Activated T-cell treated with anti-CD3 and anti-CD28 coated beads, Interleukin-2, amount 50 U/mL, for 72 hours (primary cell): ENCODE results near the gene MAF. TPM values are rescaled to one million over a fixed set of nuclear protein-coding genes. Genes with fewer than 3 reads are reported as not detected.

Source experiments
- ATAC-seq, 2 donors: fragments of 150-1000 bp; cut with Tn5 transposase; replicated peaks in 1 of 2; 2 replicates each; pipeline ENCODE4 v1.10.0; 2021; ENCODE audit warnings: moderate library complexity in 2 of 2, mild to moderate bottlenecking in 1 of 2
- DNase-seq, 2 donors: peaks; one replicate each; pipeline ENCODE4 v3.0.0; 2021 to 2022; ENCODE audit warnings: mixed read lengths in 1 of 2
- H3K27ac Mint-ChIP-seq: one replicate; pipeline ENCODE4 v1.8.0; 2022; ENCODE audit warnings: mild to moderate bottlenecking, moderate library complexity, mixed read lengths
- H3K27me3 Mint-ChIP-seq: one replicate; pipeline ENCODE4 v1.8.0; 2022; ENCODE audit warnings: low read depth, mixed read lengths
- H3K36me3 Mint-ChIP-seq, 2 donors: one replicate each; pipeline ENCODE4 v1.8.0; 2022; ENCODE audit warnings: mixed read lengths in 2 of 2, mild to moderate bottlenecking in 1 of 2; ENCODE audit not compliant: insufficient read depth in 2 of 2
- H3K4me1 Mint-ChIP-seq: one replicate; pipeline ENCODE4 v1.8.0; 2022; ENCODE audit warnings: low read depth, mixed read lengths
- H3K4me3 Mint-ChIP-seq, 2 donors: one replicate each; pipeline ENCODE4 v1.8.0; 2022; ENCODE audit warnings: mild to moderate bottlenecking in 2 of 2, mixed read lengths in 2 of 2, moderate library complexity in 2 of 2
- H3K9me3 Mint-ChIP-seq, 2 donors: one replicate each; pipeline ENCODE4 v1.8.0; 2022; ENCODE audit warnings: mixed read lengths in 2 of 2
- total RNA-seq, 2 donors: library from RNA; stranded (reverse); gene quantifications; one replicate each; pipeline ENCODE4 v1.2.3, GENCODE V29; 2022

The MAF gene
- 100 to 1,000 TPM in 1 of 2 donors, 10 to 100 TPM in 1; 46.7 to 208 TPM for total RNA-seq

- peak within 1 kb of the TSS; percentile 95 to 97 for H3K4me3 Mint-ChIP-seq
- H3K27me3 Mint-ChIP-seq: peaks cover 39% of the 10 kb centered on the region
- ATAC-seq: peak; percentile 78 to 79
- peak within 1 kb of the TSS; percentile 98 for H3K27ac Mint-ChIP-seq
- peak; percentile 84 to 88 for DNase-seq
- H3K36me3 Mint-ChIP-seq: peaks cover 7 to 29% of the 10 kb centered on the region in 2 donors
- no peaks in the 10 kb centered on the region for H3K9me3 Mint-ChIP-seq
- peaks cover 46% of the 10 kb centered on the region for H3K4me1 Mint-ChIP-seq
Measured at GRCh38 chr16:79600638-79601091, at the start of gene MAF. Gene MAF (minus strand): TSS chr16:79600737. CDS start chr16:79599902, 835 bp downstream.

- no peaks in the 10 kb centered on the region for H3K27me3 Mint-ChIP-seq
- ATAC-seq: no peak
- no peak overlapping the region for H3K27ac Mint-ChIP-seq
Measured at GRCh38 chr16:79648826-79649225, 48.3 kb upstream of the MAF start.

GRCh38 chr16:79647586-79647985, 47.0 kb upstream of the MAF start:
- Mint-ChIP-seq H3K36me3 (no peaks in the 10 kb centered on the region), H3K27ac (no peak overlapping the region), H3K4me3 (no peak overlapping the region), H3K27me3 (no peaks in the 10 kb centered on the region), H3K9me3 (peaks cover 0 to 2% of the 10 kb centered on the region in 2 donors), H3K4me1 (no peaks in the 10 kb centered on the region)
- no peak for DNase-seq
- no peak for ATAC-seq

More at GRCh38 chr16:79648826-79649225, 48.3 kb upstream of the MAF start:
- Mint-ChIP-seq H3K4me3 (no peak overlapping the region), H3K4me1 (no peaks in the 10 kb centered on the region), H3K36me3 (no peaks in the 10 kb centered on the region), H3K9me3 (peaks cover 0 to 1% of the 10 kb centered on the region in 2 donors)
- DNase-seq: no peak

GRCh38 chr16:79645701-79646100, 45.2 kb upstream of the MAF start:
- Mint-ChIP-seq H3K36me3 (no peaks in the 10 kb centered on the region), H3K4me1 (peaks cover 9% of the 10 kb centered on the region), H3K9me3 (peaks cover 0 to 1% of the 10 kb centered on the region in 2 donors), H3K27ac (no peak overlapping the region), H3K27me3 (no peaks in the 10 kb centered on the region), H3K4me3 (no peak overlapping the region)
- DNase-seq (no peak), ATAC-seq (no peak)

- peaks cover 0 to 1% of the 10 kb centered on the region in 2 donors for H3K9me3 Mint-ChIP-seq
- no peak overlapping the region for H3K4me3 Mint-ChIP-seq
- peaks cover 13% of the 10 kb centered on the region for H3K4me1 Mint-ChIP-seq
- no peak for DNase-seq
- no peaks in the 10 kb centered on the region for H3K36me3 Mint-ChIP-seq
- H3K27ac Mint-ChIP-seq: no peak overlapping the region
- no peaks in the 10 kb centered on the region for H3K27me3 Mint-ChIP-seq
- ATAC-seq: no peak
Measured at GRCh38 chr16:79644971-79645667, 44.6 kb upstream of the MAF start.

GRCh38 chr16:79642652-79643051, 42.1 kb upstream of the MAF start:
- ATAC-seq: no peak
- Mint-ChIP-seq H3K27ac (no peak overlapping the region), H3K27me3 (peaks cover 6% of the 10 kb centered on the region), H3K36me3 (peaks cover 0 to 1% of the 10 kb centered on the region in 2 donors), H3K9me3 (peaks cover 0 to 1% of the 10 kb centered on the region in 2 donors), H3K4me1 (peaks cover 21% of the 10 kb centered on the region), H3K4me3 (no peak overlapping the region)
- no peak for DNase-seq

- Mint-ChIP-seq H3K4me1 (peaks cover 21% of the 10 kb centered on the region), H3K36me3 (peaks cover 0 to 1% of the 10 kb centered on the region in 2 donors), H3K9me3 (peaks cover 0 to 1% of the 10 kb centered on the region in 2 donors), H3K4me3 (peak overlapping the region; percentile 11 to 25), H3K27ac (no peak overlapping the region), H3K27me3 (peaks cover 6% of the 10 kb centered on the region)
- DNase-seq (no peak), ATAC-seq (peak in 1 of 2 donors; percentile 3)
Measured at GRCh38 chr16:79640513-79641360, 40.2 kb upstream of the MAF start.

- peak; percentile 77 to 85 for ATAC-seq
- Mint-ChIP-seq H3K9me3 (peaks cover 0 to 1% of the 10 kb centered on the region in 2 donors), H3K4me1 (peaks cover 21% of the 10 kb centered on the region), H3K27me3 (peaks cover 6% of the 10 kb centered on the region), H3K4me3 (peak overlapping the region; percentile 9 to 69), H3K27ac (no peak overlapping the region), H3K36me3 (peaks cover 0 to 1% of the 10 kb centered on the region in 2 donors)
- peak; percentile 20 to 21 for DNase-seq
Measured at GRCh38 chr16:79639576-79640311, 39.2 kb upstream of the MAF start.

GRCh38 chr16:79638386-79638785, 37.8 kb upstream of the MAF start:
- H3K4me1 Mint-ChIP-seq: peaks cover 21% of the 10 kb centered on the region
- peak; percentile 31 to 69 for ATAC-seq
- H3K4me3 Mint-ChIP-seq: peak overlapping the region in 1 of 2 donors; percentile 24
- no peak overlapping the region for H3K27ac Mint-ChIP-seq
- H3K27me3 Mint-ChIP-seq: peaks cover 6% of the 10 kb centered on the region
- no peak for DNase-seq
- peaks cover 0 to 1% of the 10 kb centered on the region in 2 donors for H3K36me3 Mint-ChIP-seq
- no peaks in the 10 kb centered on the region for H3K9me3 Mint-ChIP-seq

- Mint-ChIP-seq H3K27me3 (peaks cover 9% of the 10 kb centered on the region), H3K9me3 (no peaks in the 10 kb centered on the region), H3K36me3 (peaks cover 0 to 1% of the 10 kb centered on the region in 2 donors), H3K4me3 (no peak overlapping the region), H3K27ac (no peak overlapping the region), H3K4me1 (peaks cover 19% of the 10 kb centered on the region)
- no peak for ATAC-seq
- DNase-seq: no peak
Measured at GRCh38 chr16:79635488-79635887, 35.0 kb upstream of the MAF start.

- no peak for ATAC-seq
- Mint-ChIP-seq H3K4me1 (peaks cover 8% of the 10 kb centered on the region), H3K9me3 (peaks cover 2 to 3% of the 10 kb centered on the region in 2 donors), H3K36me3 (peaks cover 1 to 2% of the 10 kb centered on the region in 2 donors), H3K27ac (no peak overlapping the region), H3K27me3 (peaks cover 21% of the 10 kb centered on the region), H3K4me3 (no peak overlapping the region)
- DNase-seq: no peak
Measured at GRCh38 chr16:79634298-79634697, 33.8 kb upstream of the MAF start.

- Mint-ChIP-seq H3K9me3 (peaks cover 3% of the 10 kb centered on the region in 2 donors), H3K4me3 (no peak overlapping the region), H3K4me1 (peaks cover 22% of the 10 kb centered on the region), H3K27me3 (peaks cover 15% of the 10 kb centered on the region), H3K36me3 (peaks cover 0 to 2% of the 10 kb centered on the region in 2 donors), H3K27ac (no peak overlapping the region)
- ATAC-seq (peak in 1 of 2 donors; percentile 50), DNase-seq (peak; percentile 25 to 33)
Measured at GRCh38 chr16:79632289-79632688, 31.8 kb upstream of the MAF start.
